Activated T-helper 17 cell treated with anti-CD3 and anti-CD28 coated beads, Interleukin-2, amount 50 U/mL, for 72 hours (primary cell): Measurements from ENCODE around the gene PRKACA. TPM values are rescaled to one million over a fixed set of nuclear protein-coding genes. Genes with fewer than 3 reads are reported as not detected.
"Not testable (repeated sequence)": the region's sequence is repeated elsewhere in the genome, so short reads cannot be mapped to it uniquely, and the experiment has no call there.

Source experiments
- ATAC-seq: fragments of 150-1000 bp; cut with Tn5 transposase; replicated peaks from 2 replicates; pipeline ENCODE4 v1.10.0; 2021; ENCODE audit warnings: mild to moderate bottlenecking, moderate library complexity
- H3K27ac Mint-ChIP-seq: one replicate; pipeline ENCODE4 v1.8.0; 2022; ENCODE audit warnings: mixed read lengths
- H3K27me3 Mint-ChIP-seq: one replicate; pipeline ENCODE4 v1.8.0; 2022; ENCODE audit warnings: mixed read lengths
- H3K36me3 Mint-ChIP-seq: one replicate; pipeline ENCODE4 v1.8.0; 2022; ENCODE audit warnings: low read depth, mild to moderate bottlenecking, mixed read lengths
- H3K4me1 Mint-ChIP-seq: one replicate; pipeline ENCODE4 v1.8.0; 2022; ENCODE audit warnings: mixed read lengths
- H3K4me3 Mint-ChIP-seq: one replicate; pipeline ENCODE4 v1.8.0; 2022; ENCODE audit warnings: mild to moderate bottlenecking, mixed read lengths
- H3K9me3 Mint-ChIP-seq: one replicate; pipeline ENCODE4 v1.8.0; 2022; ENCODE audit warnings: mixed read lengths
- total RNA-seq, 2 donors: library from RNA; stranded (reverse); gene quantifications; one replicate each; pipeline ENCODE4 v1.2.3, GENCODE V29; 2022

Gene PRKACA
- total RNA-seq, 2 donors from 2014 or later, result 43.1 to 69.5 TPM

DNA sequence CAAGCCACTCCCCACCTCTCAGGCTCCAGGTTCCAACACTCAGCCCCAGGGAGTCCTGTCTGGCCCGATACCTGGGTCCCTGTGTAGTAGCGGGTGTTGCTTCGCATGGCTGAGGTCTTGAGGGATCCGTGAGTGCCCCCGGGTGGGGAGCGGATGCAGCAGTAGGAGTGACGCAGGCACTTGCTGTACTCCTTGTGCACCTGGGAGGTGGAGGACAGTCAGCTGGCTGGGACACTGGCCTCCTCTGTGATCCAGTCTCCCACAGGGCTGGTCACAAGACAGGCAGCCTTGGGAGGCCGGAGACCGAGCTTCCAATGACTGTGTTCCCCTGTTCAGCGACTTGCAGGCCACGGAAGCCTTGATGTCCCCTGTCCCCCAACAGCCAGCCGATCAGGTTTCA is 35.2 kb upstream of the PRKACA start:
- peaks cover 8% of the 10 kb centered on the region for H3K36me3 Mint-ChIP-seq
- H3K27ac Mint-ChIP-seq, result peak overlapping the region; percentile 21
- H3K27me3 Mint-ChIP-seq, result no peaks in the 10 kb centered on the region
- peaks cover 17% of the 10 kb centered on the region for H3K4me1 Mint-ChIP-seq
- H3K9me3 Mint-ChIP-seq, result no peaks in the 10 kb centered on the region
- no peak for ATAC-seq
- no peak overlapping the region for H3K4me3 Mint-ChIP-seq

GRCh38 chr19:14150770-14151661 is 33.5 kb upstream of the PRKACA start:
- Mint-ChIP-seq H3K9me3 (no peaks in the 10 kb centered on the region), H3K4me3 (no peak overlapping the region), H3K36me3 (peaks cover 8% of the 10 kb centered on the region), H3K27ac (no peak overlapping the region), H3K4me1 (peaks cover 22% of the 10 kb centered on the region), H3K27me3 (no peaks in the 10 kb centered on the region)
- ATAC-seq, result no peak

- Mint-ChIP-seq H3K27me3 (no peaks in the 10 kb centered on the region), H3K4me3 (peak overlapping the region; percentile 86), H3K4me1 (peaks cover 22% of the 10 kb centered on the region), H3K9me3 (no peaks in the 10 kb centered on the region), H3K27ac (peak overlapping the region; percentile 98), H3K36me3 (peaks cover 8% of the 10 kb centered on the region)
- ATAC-seq, result peak; percentile 33
Observed at GRCh38 chr19:14150041-14150769, 32.6 kb upstream of the PRKACA start.

GRCh38 chr19:14149509-14149994 is 32.0 kb upstream of the PRKACA start:
- Mint-ChIP-seq H3K4me1 (peaks cover 22% of the 10 kb centered on the region), H3K27ac (peak overlapping the region; percentile 98), H3K4me3 (peak overlapping the region; percentile 86), H3K9me3 (no peaks in the 10 kb centered on the region), H3K36me3 (peaks cover 8% of the 10 kb centered on the region), H3K27me3 (no peaks in the 10 kb centered on the region)
- ATAC-seq, result peak; percentile 78

DNA sequence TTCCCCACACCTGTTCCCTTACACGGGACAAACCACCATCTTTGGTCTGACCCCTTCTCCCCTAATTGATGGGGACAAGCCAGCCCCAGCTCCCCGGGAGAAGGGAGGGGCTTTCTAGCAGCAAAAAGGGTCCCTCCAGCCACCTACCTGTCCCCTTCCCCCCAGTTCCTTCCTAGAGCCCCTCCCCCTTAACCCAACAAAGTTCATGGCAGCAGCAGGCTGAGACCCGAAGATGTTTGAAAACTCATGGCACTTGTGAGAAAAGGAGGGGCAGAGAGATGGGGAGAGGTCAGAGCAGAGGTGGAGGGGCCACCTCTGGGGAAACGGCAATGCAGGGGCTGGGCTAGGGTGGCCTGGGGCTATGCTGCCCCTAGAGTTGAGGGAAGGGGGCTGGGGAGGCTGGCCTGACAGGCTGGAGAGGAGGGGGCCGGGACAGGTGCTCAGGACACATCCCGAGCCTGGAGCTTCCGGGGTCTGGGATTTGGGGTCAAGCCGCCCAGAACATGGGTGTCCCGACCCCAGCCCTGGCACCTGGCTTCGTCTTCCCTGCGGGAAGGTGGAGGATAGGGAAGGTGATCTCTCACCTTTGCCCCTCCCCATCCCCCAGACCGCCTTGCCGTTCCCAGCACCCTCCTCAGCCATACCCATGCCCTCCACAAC is 31.3 kb upstream of the PRKACA start:
- H3K27ac Mint-ChIP-seq, result peak overlapping the region; percentile 98
- peak overlapping the region; percentile 86 for H3K4me3 Mint-ChIP-seq
- no peaks in the 10 kb centered on the region for H3K9me3 Mint-ChIP-seq
- no peaks in the 10 kb centered on the region for H3K27me3 Mint-ChIP-seq
- peaks cover 22% of the 10 kb centered on the region for H3K4me1 Mint-ChIP-seq
- peaks cover 8% of the 10 kb centered on the region for H3K36me3 Mint-ChIP-seq
- no peak for ATAC-seq

DNA sequence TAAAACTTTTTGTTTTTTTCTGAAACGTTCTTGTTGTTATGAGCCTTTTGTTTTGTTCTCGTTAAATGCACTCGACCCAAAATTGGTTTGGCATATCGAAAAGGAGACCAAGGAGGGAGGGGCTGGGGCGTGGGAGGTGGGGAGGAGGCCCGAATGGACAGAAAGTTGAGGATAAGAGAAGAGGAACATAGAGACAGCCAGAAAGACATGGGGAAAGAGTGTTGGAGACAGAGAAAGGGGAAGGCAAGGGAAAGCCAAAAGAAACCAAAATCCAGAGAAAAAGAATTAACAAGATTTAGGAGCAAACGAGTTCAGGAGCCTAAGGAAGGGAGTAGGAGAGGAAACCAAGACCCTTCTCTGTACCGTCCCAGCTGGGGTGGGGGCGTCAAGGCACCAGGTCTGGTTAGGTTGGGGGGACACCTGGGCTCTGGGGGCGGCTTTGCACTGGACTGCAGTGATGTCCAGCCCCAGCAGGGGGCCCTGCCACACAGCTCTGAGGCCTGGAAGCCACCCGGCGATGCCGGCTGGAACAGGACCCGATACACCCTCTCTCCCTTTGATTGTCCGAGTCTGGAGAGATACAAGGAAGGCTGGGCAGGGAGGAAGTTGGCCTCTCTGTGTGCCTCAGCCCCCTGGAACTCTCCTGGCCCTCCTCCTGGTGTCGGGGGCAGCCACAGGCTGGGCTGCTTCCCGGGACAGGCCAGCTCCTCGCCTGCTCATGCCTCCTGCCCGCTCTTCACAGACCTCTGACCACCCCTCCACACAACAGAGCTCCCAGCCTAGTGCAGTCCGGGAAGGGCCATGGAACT is 30.4 kb upstream of the PRKACA start:
- Mint-ChIP-seq H3K36me3 (peaks cover 4% of the 10 kb centered on the region), H3K4me3 (peak overlapping the region; percentile 86), H3K4me1 (peaks cover 20% of the 10 kb centered on the region), H3K9me3 (no peaks in the 10 kb centered on the region), H3K27ac (peak overlapping the region; percentile 98), H3K27me3 (no peaks in the 10 kb centered on the region)
- ATAC-seq, result peak; percentile 65

- no peaks in the 10 kb centered on the region for H3K9me3 Mint-ChIP-seq
- no peak overlapping the region for H3K4me3 Mint-ChIP-seq
- H3K27ac Mint-ChIP-seq, result peak overlapping the region; percentile 37
- no peaks in the 10 kb centered on the region for H3K36me3 Mint-ChIP-seq
- peaks cover 27% of the 10 kb centered on the region for H3K4me1 Mint-ChIP-seq
- H3K27me3 Mint-ChIP-seq, result no peaks in the 10 kb centered on the region
- no peak for ATAC-seq
Observed at GRCh38 chr19:14146789-14147216, 29.2 kb upstream of the PRKACA start.

GRCh38 chr19:14146169-14146568 is 28.6 kb upstream of the PRKACA start:
- peaks cover 27% of the 10 kb centered on the region for H3K4me1 Mint-ChIP-seq
- H3K9me3 Mint-ChIP-seq, H3K36me3 Mint-ChIP-seq, H3K27me3 Mint-ChIP-seq, ATAC-seq, H3K4me3 Mint-ChIP-seq: not testable (repeated sequence)
- H3K27ac Mint-ChIP-seq, result peak overlapping the region; percentile 37

GRCh38 chr19:14145381-14145780 is 27.8 kb upstream of the PRKACA start:
- H3K4me3 Mint-ChIP-seq, result no peak overlapping the region
- H3K27ac Mint-ChIP-seq, result peak overlapping the region; percentile 37
- H3K4me1 Mint-ChIP-seq, result peaks cover 27% of the 10 kb centered on the region
- H3K27me3 Mint-ChIP-seq, result no peaks in the 10 kb centered on the region
- no peaks in the 10 kb centered on the region for H3K36me3 Mint-ChIP-seq
- no peak for ATAC-seq
- no peaks in the 10 kb centered on the region for H3K9me3 Mint-ChIP-seq

GRCh38 chr19:14142262-14143190 is 25.0 kb upstream of the PRKACA start:
- H3K27me3 Mint-ChIP-seq, result no peaks in the 10 kb centered on the region
- H3K9me3 Mint-ChIP-seq, result no peaks in the 10 kb centered on the region
- no peaks in the 10 kb centered on the region for H3K36me3 Mint-ChIP-seq
- no peak overlapping the region for H3K27ac Mint-ChIP-seq
- no peak for ATAC-seq
- H3K4me3 Mint-ChIP-seq, result no peak overlapping the region
- H3K4me1 Mint-ChIP-seq, result peaks cover 14% of the 10 kb centered on the region

GRCh38 chr19:14141041-14141440 is 23.5 kb upstream of the PRKACA start:
- no peak for ATAC-seq

GRCh38 chr19:14139944-14140343 is 22.4 kb upstream of the PRKACA start:
- Mint-ChIP-seq H3K27ac (no peak overlapping the region), H3K4me1 (peaks cover 16% of the 10 kb centered on the region), H3K36me3 (peaks cover 8% of the 10 kb centered on the region), H3K9me3 (no peaks in the 10 kb centered on the region), H3K27me3 (no peaks in the 10 kb centered on the region), H3K4me3 (no peak overlapping the region)
- no peak for ATAC-seq

More at GRCh38 chr19:14141041-14141440, 23.5 kb upstream of the PRKACA start:
- H3K27me3 Mint-ChIP-seq, result no peaks in the 10 kb centered on the region
- no peak overlapping the region for H3K4me3 Mint-ChIP-seq
- no peaks in the 10 kb centered on the region for H3K9me3 Mint-ChIP-seq
- H3K4me1 Mint-ChIP-seq, result peaks cover 9% of the 10 kb centered on the region
- H3K36me3 Mint-ChIP-seq, result no peaks in the 10 kb centered on the region
- H3K27ac Mint-ChIP-seq, result no peak overlapping the region
